Sigmoid colon (tissue), 4 donors: ENCODE results near the gene TRUB2.

ENCODE experiments used
- EP300 ChIP-seq, 4 donors: sonication (generic); formaldehyde crosslinking; IDR thresholded peaks; one replicate each; pipeline ENCODE4 v1.6.1; 2017; ENCODE audit warnings: antibody characterized with exemption in 4 of 4
- POLR2A ChIP-seq, 2 donors: fragments of 450-650 bp; IDR thresholded peaks; one replicate each; pipeline ENCODE4 v1.6.1; 2016; ENCODE audit warnings: antibody characterized with exemption in 2 of 2, mild to moderate bottlenecking in 2 of 2, moderate library complexity in 2 of 2
- POLR2AphosphoS5 ChIP-seq, 4 donors: sonication (generic); formaldehyde crosslinking; IDR thresholded peaks; one replicate each; pipeline ENCODE4 v1.6.1; 2017; ENCODE audit warnings: antibody characterized with exemption in 4 of 4
- TF ChIP-seq, protein P1 (sequence below), 4 experiments: fragments of 450-650 bp in 3 of 4; fragments of 200-600 bp in 1 of 4; IDR thresholded peaks; one replicate each; pipeline ENCODE4 v1.5.1; 2016 to 2019; ENCODE audit warnings: antibody characterized with exemption in 4 of 4, mild to moderate bottlenecking in 3 of 4, moderate library complexity in 2 of 4

DNA sequence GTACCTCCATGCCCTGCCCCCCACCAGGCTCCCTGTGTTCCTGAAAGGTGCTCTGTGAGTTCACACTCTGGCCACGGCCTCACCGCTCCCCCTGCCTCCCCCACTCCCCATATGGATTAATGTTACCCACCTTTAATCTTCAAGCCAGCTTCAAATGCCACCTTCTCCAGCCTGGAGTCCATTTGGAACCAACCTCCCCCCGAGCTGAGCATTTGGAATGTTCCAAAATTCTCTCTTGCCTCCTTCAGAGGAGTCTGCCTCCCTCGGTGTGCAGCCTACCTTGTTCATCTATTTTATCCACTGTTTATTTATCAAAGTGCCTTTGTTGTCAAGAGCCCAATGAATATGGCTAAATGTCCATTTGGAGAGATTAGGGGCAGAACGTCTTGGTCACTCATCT lies 50.7 kb downstream of the TRUB2 start:
- TF ChIP-seq POLR2A (IDR thresholded peaks at IDR 0.05): no peak
- TF ChIP-seq EP300 (IDR thresholded peaks at IDR 0.05): no peak
- TF ChIP-seq, protein P1, sequence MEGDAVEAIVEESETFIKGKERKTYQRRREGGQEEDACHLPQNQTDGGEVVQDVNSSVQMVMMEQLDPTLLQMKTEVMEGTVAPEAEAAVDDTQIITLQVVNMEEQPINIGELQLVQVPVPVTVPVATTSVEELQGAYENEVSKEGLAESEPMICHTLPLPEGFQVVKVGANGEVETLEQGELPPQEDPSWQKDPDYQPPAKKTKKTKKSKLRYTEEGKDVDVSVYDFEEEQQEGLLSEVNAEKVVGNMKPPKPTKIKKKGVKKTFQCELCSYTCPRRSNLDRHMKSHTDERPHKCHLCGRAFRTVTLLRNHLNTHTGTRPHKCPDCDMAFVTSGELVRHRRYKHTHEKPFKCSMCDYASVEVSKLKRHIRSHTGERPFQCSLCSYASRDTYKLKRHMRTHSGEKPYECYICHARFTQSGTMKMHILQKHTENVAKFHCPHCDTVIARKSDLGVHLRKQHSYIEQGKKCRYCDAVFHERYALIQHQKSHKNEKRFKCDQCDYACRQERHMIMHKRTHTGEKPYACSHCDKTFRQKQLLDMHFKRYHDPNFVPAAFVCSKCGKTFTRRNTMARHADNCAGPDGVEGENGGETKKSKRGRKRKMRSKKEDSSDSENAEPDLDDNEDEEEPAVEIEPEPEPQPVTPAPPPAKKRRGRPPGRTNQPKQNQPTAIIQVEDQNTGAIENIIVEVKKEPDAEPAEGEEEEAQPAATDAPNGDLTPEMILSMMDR (IDR thresholded peaks at IDR 0.05): no peak
- no peak for TF ChIP-seq POLR2AphosphoS5 (IDR thresholded peaks at IDR 0.05)
